Endometrium (tissue), 2 donors: ENCODE measurements around the gene KBTBD13.
A peak's percentile ranks its signal among the peaks of the same experiment; 100 is the strongest.

Source experiments
- FAIRE-seq: peaks from 2 replicates; lab custom pipeline; 2012; peaks lifted over from hg19 to GRCh38; lab: Jason Lieb, UNC
- donor health status: control.
- donor health status: control.

KBTBD13 gene

DNA sequence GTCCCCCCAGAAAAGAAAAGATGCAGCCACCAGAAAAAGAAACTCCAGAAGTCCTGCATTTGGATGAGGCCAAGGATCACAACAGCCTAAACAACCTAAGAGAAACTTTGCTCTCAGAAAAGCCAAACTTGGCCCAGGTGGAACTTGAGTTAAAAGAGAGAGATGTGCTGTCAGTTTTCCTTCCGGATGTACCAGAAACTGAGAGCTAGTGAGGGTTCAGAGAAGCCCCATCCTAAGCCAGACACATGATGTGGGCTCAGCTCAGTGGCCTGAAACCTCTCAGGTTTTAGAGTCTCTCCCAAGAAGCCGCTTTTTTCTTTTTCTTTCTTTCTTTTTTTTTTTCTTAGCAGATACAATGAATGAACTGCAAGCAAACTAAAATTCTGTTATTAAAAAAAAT is 23.6 kb upstream of the KBTBD13 start:
- no peak for FAIRE-seq

GRCh38 chr15:65054333-65055200 is 22.0 kb upstream of the KBTBD13 start:
- FAIRE-seq, result no peak

DNA sequence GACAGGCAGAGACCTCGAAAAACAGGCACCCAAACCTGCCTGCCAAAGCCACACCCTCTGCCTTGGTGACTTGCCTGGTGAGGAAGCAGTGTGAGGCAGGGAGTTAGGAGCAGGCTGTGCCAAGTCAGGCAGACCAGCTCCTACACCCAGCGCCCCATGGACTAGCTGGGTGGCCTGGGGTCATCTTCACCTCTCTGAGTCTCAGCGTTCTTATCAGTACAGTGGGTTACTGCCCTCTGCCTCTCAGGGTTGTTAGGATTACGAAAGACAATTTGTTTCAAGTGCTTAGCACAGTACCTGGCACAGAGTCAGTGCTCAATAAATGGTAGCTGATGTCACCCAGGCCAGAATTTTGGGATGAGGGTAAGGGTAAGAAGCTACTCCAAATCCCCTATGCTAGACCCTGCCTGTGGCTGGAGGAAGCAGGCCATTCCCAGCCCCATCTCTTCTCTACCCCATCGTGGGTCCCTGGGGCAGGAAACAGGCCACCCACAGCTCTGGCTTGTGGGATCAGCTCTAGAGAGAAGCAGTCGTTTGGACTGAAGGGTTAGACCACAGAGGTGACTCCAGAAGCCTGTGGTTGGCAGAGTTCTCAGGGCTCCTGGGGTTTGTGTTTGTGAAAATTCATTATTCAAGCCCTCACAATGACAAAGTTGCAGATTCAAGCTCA is 21.2 kb upstream of the KBTBD13 start:
- no peak for FAIRE-seq

- FAIRE-seq, result no peak
Measured at GRCh38 chr15:65056106-65056505, 20.4 kb upstream of the KBTBD13 start.

DNA sequence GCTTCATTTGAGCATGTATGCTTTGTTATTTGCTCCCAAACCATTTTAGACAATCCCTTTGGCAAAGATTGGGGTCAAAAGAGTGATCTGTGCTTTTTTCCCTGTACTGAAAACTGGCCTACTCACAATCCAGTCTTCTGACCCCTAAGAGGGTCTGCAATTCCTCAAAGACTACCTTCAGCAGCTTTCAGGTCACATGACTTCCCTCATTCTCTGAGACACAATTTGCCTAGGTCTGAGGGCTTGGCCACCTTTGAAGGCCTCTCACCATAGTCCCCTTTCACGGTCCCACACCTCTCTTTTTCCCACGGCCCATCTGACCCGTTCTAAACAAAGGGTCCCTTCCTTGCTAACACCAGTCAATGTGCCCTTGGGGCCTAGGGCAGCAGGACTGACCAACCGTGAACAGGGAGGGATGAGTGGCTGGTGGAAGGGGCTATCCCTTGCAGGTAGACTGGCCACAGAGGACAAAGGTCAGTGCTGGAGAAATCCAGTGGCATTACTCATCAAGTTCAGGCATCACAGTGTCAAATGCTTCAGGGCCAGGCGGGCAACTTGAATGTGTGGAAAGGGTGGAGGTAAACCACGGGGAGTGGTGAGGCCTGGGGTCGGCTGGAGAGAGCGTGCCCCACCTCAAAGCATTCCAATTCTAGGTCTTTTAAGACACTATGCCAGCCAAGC is 19.5 kb upstream of the KBTBD13 start:
- FAIRE-seq, result no peak

DNA sequence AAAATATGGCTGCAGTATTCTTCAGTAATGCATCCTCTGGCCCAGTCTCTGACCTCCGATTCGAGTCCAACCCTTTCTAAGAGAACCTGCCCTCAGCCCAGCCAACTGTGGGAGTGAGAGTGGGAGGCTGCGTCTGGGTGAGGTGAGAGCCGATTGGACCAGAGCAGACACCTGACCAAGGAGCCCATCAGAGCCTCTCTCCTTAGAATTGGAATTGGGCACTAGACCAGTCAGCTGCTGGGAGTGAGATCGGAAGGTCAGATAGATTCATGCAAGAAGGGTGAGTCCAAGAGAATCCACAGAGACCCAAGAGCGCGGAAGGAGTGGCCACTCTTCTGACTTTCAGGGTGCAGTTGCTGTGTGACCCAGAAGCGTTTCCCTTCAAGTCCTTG is 19.0 kb upstream of the KBTBD13 start:
- no peak for FAIRE-seq

- FAIRE-seq, result no peak
Measured at GRCh38 chr15:65058394-65059368, 17.9 kb upstream of the KBTBD13 start.

DNA sequence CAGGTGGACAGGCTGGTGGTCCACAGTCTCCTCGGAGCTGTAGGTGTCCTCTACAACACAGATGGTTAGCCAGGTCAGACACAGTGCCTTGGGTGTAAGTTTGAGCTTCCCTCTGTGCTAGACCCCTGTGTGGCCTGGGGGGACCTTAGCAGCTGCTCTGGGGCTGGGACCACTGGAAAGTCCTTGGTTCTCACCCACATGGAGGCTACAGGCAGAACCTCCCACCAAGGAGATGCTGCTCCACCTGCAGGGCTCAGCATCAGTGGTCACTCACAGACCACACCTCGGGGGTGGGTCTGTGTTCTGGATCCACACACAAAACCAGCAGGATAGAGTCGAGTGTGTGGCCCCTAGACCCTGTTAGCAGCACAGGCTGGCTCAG is 17.2 kb upstream of the KBTBD13 start:
- FAIRE-seq, result no peak

- no peak for FAIRE-seq
Measured at GRCh38 chr15:65059931-65060596, 16.5 kb upstream of the KBTBD13 start.

- no peak for FAIRE-seq
Measured at GRCh38 chr15:65060641-65061397, 15.7 kb upstream of the KBTBD13 start.

DNA sequence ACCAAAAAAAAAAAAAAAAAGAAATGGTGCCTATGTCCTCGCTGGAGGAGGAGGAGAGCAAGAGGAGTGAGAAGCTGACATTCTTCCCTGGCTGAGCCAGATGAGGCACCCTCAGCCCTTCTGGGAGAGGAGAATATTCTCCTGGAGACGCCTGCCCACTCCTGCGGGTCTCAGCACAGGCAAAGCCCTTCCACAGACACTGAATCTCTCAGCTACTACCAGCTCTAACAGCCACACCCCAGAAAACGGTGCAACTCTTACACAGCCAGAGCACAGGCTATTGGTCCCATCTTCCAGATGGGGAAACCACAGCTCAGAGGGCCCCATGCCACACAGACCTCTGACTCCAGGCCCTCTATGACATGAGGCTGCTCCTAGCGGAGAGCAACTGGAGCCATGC is 14.5 kb upstream of the KBTBD13 start:
- no peak for FAIRE-seq

DNA sequence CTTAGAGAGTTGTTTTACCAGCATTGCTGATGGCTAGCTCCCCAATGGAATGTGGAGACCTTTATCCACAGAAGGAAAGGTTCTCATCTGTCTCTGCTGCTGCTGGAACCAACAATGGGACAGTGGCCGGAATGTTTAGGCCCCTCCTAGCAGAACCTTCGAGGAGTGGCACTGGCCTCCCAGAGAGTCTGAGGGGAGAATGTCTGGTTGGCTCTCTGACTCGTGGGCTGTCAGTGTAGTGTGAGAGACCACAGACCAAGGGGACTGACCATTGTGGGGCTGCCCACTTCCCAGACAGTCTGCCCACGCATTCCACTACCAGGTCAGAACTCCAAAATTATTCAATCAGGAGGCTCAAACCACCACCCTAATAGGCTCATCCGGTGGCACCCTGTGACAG is 13.8 kb upstream of the KBTBD13 start:
- no peak for FAIRE-seq

GRCh38 chr15:65066001-65066634 is 10.4 kb upstream of the KBTBD13 start:
- FAIRE-seq, result no peak

GRCh38 chr15:65066635-65067316 is 9.8 kb upstream of the KBTBD13 start:
- no peak for FAIRE-seq

- FAIRE-seq, result no peak
Measured at GRCh38 chr15:65067317-65067644, 9.3 kb upstream of the KBTBD13 start.

DNA sequence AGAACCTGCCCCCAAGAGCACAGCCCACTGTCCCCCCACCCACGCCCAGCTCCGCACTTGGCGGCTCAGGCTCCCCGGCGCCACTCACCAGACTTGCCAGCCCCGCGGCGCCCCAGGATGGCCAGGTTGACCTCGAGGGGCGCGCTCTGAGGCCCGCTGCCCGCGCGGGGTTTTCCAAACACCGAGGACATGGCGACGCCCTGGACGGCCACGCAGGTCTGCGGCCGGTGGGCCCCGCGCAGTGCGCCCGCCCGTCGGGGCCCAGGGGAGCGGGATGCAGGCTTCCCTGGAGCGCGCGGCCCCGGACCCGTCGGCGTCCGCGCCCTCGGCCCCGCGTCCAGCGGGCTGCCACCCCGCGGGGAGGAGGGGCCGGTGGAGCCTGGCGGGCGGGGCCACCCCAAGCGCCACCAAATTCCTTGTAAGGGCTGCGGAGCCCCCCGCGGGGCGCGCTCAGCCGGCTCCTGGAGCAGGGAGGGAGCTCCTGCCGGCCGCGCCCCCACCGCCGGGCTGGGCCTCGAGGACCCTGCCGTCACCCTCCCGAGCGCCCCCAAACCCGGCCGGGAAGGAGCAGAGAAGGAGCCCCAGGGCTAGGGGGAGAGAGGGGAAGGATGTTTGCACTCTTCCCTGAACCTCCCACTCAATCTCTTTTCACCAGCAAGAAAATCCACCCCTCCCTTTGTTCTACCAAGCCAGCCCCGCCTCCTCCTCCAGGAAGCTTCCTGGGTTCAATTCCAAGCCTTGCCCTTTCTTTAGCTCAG is 8.7 kb upstream of the KBTBD13 start, which contains the start of gene RASL12:
TSS of gene RASL12 (minus strand) at position 347 of the 758 bp plus-strand sequence. CDS start at position 191, 156 bp downstream.
- no peak for FAIRE-seq

DNA sequence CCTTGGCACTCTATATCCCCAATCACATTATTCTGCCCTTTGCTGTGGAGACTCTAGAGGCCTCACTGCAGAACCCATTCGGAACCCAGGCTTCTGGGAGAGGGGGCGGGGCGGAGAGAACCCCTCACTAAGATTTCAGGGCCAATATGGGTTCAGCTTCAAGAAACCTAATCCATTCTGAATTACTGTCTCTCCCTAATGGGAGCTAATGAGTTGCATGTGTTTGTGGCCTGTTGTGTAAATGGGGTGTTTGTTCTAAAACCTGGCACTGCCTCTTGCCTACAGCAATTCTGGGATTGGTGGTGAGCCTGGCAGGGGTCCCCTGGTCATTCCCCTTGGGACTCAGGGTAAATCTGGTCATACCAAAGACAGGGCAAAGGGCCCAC is 8.2 kb upstream of the KBTBD13 start:
- FAIRE-seq, result no peak

DNA sequence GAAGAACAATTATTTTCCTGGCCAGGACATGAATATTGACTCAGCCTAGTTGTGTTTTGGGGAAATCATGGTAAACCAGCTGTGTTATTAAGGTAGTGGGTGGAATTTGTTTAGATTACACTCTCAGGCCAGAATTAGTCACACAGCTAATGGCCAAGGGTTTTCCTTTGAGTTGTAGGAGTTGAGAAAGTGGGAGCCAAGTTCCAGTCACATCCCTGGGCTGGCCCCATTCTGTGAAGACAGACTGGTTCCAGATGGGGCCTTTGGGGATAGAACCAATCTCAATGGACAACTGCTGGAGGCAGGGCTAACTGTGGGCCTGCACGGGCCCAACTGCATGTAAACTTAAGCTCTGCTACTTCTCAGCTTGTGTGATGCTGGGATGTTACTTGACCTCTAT is 7.4 kb upstream of the KBTBD13 start:
- FAIRE-seq, result peak; percentile 89
